Body of pancreas (tissue), 4 donors: ENCODE results near the gene DENND1A.

Experiments
- CTCF ChIP-seq, 7 experiments: fragments of 450-650 bp in 4 of 7; fragments of 200-600 bp in 3 of 7; sonication (generic) in 3 of 7; IDR thresholded peaks; one replicate each; pipeline ENCODE4 v1.5.1; 2016 to 2019; ENCODE audit warnings: antibody characterized with exemption in 7 of 7
- POLR2A ChIP-seq, 3 donors: fragments of 450-650 bp; IDR thresholded peaks; one replicate each; pipeline ENCODE4 v1.6.1; 2016; ENCODE audit warnings: antibody characterized with exemption in 3 of 3, mild to moderate bottlenecking in 2 of 3

- TF ChIP-seq POLR2A (IDR thresholded peaks at IDR 0.05): no peak
- no peak for TF ChIP-seq CTCF (IDR thresholded peaks at IDR 0.05)
These were observed 538.0 kb downstream of the DENND1A start for GRCh38 chr9:123391946-123392345.
